ENCODE measurements around the gene STK11IP.

Gene STK11IP

DNA sequence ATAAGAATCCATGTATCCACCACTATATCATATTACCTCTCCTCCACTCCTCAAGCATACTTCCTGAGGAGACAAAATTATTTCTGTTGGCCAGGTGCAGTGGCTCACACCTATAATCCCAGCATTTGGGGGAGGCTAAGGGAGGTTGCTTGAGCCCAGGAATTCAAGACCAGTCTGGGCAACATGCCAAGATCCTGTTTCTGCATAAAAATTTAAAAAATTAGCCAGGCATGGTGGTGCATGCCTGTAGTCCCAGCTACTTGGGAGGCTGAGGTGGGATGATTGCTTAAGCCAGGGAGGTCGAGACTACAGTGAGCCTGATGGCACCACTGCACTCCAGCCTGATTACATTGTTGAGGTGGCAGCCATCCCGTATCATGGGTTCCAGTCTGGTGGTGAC is 16.3 kb upstream of the STK11IP start:
- no peak for DNase-seq (ENCODE audit: low spot score)

DNA sequence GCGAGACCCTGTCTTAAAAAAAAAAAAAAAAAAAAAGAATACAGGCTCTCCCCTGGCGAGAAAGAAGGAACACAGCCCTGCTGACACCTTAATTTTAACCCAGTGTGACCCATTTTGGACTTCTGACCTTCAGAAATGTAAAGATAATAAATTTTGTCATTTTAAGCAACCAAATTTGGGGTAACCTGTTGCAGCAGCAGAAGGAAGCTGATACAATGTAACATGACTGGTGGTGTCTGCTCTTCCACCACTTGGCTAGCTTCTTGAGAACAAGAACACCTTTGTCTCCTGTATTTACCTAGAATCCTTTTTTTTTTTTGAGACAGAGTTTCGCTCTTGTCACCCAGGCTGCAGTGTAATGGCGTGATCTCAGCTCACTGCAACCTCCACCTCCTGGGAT is 6.6 kb upstream of the STK11IP start:
- no peak for DNase-seq (ENCODE audit: low spot score)

DNA sequence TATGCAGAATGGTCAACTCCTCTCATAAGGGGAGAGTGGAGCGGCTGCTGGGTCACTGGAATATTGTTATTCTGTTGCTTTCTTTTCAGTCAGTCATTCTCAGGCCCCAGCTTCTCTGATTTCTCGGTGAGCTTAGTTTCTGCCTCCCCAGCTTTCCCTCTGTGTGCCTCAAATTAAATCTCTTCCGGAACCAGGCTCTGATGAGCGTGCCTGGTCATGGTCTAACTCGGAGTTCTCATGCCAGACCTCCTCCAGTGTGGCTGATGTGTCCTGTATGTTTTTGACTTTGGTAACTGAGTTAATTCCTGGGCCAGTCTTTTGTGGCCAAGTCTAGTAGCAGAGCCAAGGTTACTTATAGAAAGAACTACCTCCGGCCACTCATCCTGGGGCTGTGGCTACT is 4.9 kb upstream of the STK11IP start:
- peak; percentile 37 for DNase-seq (ENCODE audit: low spot score)

DNA sequence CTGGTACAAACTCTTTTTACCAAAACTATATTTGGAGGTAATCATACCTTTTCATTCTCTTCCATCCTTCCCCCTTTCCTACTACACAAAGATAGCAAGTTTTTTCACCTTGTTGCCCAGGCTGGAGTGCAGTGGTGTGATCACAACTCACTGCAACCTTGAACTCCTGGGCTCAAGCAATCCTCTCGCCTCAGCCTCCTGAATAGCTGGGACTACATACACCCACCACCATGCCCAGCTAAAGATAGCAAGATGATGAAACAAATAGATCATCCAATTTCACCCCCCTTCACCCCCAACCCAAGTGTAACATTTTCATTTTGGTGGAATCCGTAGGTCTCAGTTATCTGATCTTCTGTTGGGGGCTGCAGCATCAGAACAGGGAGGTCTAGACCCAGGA is 4.5 kb upstream of the STK11IP start:
- no peak for DNase-seq (ENCODE audit: low spot score)

DNA sequence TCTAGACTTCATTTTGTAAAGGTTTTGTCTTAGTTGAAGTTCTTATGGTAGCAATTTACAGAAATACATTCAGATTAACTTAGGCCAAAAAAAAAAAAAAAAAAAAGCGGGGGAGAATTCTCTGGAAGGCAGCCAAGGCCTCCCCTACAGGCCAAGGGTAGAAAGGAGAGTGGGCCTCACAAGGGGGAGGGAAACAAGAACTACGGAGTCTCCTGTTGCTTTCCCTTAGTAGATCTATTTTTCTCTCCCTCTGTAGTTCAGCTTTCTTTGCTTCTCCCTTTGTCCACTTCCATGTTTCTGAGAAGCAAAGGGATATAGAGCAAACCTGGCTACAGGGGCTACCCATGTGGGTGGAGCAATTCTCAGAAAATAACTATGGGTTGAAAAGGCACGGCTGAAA is 2.4 kb upstream of the STK11IP start:
- no peak for DNase-seq (ENCODE audit: low spot score)

DNA sequence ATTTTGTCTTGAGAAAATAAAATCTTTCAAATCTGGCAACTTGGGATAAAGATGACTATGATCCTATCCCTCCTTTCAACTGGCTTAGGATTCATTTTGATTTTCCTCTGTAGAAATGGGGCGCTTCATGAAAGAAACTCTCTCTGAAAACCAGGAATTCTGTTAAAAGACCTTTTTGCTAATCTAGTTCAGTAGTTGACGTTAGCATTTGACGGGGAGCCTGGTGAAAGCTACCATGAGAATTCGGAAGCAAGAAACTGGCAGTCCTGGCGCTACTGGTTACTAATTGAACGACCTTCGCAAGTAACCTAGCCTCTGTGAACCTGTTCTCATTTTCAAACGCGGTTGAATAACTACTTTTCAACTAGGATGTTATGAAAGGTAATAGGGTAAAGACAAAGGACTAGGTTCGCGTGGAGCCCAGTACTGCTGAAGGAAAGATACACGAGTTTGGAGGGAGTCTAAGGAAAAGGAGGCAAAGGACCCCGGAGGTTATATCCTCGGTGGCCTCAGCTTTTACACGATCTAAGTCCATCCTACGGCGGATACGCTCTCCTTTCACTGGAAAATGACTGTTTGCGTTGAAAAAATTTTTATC is 604 bp upstream of the STK11IP start:
- no peak for DNase-seq (ENCODE audit: low spot score)

DNA sequence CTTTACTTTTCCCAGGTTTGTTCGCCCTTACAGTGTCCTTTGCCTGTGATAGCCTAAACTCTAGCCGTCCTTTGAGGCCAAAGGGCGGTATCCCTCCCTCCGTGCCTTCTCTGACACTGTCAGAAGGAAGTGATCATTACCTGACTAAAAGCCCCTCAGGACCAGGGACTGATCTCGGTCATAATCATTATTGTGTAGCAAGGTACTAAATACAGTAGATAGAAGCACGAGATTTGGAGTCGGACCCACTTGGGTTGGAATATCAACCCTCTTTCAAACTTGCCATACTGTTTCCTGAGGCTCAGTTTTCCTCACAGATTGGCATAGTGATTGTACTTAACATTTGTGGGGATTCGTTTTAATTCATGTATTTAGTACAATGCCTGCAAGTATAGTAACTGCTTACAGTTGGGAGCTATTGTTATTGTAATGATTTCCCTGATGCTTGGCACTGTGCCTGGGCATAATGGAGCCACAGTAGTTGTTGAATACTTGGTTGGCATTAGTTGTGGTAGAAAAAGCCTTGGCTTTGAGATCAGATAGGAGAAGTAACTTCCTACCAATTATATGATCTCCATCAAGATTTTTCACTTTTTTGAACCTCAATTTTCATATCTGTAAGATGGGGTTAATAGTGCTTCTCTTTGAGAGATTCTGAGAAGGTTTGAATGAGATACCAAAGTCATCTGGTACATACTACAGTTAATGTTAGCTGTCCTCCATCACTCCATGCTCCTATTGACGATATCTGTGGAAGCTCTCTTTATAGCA is 836 bp downstream of the STK11IP start:
- no peak for DNase-seq (ENCODE audit: low spot score)

DNA sequence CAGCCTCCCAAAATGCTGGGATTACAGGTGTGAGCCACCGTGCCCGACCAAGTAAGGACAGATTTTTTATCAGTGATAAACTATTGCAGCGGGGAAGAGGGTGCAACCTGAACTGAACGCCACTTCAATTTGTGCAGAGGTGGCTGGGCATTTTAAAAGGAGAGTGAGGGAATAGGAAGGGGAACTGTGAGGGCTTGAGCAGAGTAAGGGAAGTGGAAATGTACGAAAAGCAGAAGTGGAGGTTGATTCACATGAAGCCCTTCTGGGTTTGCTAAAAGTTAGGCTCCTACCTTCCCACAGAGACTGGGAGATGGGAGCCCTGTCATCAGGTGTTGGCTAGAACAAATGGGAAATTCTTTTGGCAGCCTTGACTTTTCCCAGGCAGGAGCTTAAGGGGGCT is 6.1 kb downstream of the STK11IP start:
- no peak for DNase-seq (ENCODE audit: low spot score)

DNA sequence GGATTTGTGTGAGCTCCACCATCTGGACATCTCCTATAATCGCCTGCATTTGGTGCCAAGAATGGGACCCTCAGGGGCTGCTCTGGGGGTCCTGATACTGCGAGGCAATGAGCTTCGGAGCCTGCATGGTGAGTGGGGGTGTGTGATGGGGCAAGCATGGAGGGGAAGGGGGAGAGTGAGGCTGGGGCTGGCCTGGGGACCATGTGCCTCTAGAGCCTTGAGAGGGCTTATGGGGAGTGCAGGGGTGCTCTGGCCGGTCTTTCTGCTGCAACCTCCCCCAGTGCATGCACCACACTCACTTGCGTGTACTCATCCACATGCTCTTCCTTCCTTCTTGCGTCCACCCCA is 7.9 kb downstream of the STK11IP start:
- no peak for DNase-seq (ENCODE audit: low spot score)

DNA sequence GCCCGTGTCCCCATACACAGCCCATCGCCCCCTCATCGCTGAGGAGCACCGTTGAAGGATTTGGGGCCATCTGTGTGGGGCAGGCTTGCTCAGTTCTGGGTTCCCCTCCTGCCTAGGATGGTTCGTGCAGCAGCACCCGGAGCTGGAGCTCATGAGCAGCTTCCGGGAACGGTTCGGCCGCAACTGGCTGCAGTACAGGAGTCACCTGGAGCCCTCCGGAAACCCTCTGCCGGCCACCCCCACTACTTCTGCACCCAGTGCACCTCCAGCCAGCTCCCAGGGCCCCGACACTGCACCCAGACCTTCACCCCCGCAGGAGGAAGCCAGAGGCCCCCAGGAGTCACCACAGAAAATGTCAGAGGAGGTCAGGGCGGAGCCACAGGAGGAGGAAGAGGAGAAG is 10.3 kb downstream of the STK11IP start:
- DNase-seq (ENCODE audit: low spot score), result no peak

DNA sequence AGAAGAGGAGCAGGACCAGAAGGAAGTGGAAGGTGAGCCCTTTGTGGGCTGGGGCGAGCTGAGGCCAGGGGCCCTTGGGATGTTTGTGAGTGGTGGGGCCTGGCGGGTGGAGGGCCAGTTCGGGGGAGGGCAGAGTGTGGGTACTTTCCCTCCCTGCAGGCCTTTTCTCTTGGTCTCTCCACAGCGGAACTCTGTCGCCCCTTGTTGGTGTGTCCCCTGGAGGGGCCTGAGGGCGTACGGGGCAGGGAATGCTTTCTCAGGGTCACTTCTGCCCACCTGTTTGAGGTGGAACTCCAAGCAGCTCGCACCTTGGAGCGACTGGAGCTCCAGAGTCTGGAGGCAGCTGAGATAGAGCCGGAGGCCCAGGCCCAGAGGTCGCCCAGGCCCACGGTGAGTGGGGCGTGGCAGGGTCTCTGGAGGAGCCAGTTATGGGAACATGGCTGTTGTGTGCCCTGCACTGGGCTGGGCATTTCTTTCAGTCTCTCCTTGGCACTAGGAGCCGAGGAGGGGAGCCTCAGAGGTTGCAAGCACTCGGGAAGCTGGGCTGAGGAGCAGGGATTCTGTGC is 10.8 kb downstream of the STK11IP start:
- DNase-seq (ENCODE audit: low spot score), result no peak

DNA sequence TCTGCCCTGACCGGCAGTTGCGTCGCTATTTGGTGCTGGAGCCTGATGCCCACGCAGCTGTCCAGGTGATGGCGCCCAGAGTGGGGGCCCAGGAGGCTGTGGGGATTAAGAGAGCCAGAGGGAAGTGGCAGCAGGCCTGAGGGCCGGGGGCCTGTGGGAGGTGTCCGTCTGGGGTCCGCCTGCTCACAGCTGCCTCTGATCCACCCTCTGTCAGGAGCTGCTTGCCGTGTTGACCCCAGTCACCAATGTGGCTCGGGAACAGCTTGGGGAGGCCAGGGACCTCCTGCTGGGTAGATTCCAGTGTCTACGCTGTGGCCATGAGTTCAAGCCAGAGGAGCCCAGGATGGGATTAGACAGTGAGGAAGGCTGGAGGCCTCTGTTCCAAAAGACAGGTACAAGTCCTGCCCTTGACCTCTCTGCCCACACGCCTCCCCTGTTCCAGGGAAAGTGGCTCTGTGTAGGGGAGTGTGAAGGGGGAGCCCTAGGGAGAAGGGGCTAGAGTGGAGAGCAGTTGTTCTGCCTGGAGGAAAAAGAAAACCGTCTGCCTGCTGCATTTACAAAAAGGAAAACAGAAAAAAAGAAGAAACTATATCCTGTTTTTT is 11.6 kb downstream of the STK11IP start:
- DNase-seq (ENCODE audit: low spot score), result no peak

DNA sequence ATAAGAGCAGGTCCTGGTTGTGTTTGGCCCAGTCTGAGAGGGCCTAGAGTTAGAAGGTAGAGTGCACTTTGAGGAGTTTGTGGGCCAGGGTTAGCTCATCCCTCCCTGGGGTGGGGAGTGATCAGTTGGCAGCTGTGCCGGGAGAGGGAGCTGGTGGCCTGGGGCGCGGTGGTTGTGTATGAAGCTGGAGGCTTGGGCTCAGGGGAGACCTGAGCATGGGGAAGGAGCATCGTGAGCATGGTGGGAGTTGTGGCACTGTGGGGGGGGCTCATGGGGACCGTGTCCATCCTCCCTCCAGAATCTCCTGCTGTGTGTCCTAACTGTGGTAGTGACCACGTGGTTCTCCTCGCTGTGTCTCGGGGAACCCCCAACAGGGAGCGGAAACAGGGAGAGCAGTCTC is 13.6 kb downstream of the STK11IP start:
- DNase-seq (ENCODE audit: low spot score), result no peak

DNA sequence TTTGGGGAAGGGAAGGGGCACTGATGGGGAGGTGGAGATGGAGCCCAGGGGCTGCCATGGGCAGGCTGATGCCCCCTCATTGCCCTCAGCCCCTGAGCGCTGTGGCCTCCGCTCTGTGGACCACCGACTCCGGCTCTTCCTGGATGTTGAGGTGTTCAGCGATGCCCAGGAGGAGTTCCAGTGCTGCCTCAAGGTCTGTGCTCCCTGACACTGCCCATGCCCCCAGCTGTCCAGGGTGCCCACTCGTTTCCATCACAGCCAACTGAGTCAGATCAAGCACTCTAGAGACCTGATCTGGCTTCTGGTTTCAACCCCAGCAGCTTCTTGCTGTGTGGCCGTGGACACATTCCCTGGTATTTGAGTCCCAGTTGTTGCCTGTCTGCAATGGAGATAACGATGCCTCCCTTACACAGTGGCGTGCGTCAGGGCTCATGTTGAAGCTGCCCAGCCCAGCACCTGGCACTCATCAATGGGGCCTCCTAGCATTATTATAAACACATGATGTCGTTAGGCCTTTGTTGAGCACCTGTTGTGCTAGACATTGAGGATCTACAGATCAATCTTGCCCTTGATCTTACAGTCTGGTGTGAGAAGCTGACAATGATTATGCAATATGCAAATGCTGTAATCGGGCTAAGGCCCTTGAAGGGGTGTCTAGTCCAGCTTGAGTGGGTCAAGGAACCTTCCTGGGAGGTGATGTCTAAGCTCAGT is 14.4 kb downstream of the STK11IP start:
- DNase-seq (ENCODE audit: low spot score), result no peak

DNA sequence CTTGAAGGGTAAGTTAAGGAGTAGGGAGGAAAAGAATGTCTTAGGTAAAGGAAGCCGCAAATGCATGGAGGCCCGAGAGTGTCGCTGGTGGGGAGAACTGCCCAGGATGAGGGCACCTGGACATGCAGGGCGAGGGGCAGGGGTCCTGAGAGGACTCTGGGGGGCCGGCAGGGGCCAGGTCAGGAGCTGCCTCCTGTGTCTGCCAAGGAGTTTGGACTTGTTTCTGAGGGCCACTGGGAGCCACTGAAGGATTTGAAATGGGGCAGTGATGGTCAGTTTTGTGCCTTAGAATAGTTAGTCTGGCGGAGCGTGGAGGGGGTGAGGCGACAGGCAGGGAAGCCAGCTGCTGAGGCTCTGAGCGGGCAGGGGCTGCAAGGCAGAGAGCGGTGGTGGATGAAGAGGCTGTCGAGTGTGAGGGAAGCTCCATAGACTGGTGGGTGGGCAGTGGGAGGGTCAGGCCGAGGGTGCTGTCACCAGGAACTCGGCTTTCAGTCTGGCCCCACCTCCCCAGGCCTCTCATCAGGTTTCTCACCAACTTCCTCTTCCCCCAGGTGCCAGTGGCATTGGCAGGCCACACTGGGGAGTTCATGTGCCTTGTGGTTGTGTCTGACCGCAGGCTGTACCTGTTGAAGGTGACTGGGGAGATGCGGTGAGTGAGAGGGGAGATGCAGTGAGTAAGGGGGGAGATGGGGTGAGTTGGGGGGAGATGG is 15.1 kb downstream of the STK11IP start:
- no peak for DNase-seq (ENCODE audit: low spot score)

DNA sequence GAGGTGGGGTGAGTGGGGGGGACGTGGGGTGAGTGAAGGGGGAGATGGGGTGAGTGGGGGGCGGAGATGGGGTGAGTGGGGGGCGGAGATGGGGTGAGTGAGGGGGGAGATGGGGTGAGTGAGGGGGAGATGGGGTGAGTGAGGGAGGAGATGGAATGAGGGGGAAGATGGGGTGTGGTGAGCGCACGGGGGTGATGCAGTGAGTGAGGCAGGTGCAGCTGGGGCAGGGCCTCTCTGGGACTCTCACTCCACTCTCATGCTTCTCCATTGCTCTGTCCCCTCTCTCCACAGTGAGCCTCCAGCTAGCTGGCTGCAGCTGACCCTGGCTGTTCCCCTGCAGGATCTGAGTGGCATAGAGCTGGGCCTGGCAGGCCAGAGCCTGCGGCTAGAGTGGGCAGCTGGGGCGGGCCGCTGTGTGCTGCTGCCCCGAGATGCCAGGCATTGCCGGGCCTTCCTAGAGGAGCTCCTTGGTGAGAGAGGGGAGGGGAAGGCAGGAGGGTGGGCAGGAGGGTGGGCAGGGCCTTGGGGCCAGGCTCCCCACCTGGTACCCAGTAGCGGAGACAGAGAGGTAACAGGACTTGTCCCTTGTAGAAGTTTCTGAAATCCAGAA is 15.9 kb downstream of the STK11IP start:
- no peak for DNase-seq (ENCODE audit: low spot score)

DNA sequence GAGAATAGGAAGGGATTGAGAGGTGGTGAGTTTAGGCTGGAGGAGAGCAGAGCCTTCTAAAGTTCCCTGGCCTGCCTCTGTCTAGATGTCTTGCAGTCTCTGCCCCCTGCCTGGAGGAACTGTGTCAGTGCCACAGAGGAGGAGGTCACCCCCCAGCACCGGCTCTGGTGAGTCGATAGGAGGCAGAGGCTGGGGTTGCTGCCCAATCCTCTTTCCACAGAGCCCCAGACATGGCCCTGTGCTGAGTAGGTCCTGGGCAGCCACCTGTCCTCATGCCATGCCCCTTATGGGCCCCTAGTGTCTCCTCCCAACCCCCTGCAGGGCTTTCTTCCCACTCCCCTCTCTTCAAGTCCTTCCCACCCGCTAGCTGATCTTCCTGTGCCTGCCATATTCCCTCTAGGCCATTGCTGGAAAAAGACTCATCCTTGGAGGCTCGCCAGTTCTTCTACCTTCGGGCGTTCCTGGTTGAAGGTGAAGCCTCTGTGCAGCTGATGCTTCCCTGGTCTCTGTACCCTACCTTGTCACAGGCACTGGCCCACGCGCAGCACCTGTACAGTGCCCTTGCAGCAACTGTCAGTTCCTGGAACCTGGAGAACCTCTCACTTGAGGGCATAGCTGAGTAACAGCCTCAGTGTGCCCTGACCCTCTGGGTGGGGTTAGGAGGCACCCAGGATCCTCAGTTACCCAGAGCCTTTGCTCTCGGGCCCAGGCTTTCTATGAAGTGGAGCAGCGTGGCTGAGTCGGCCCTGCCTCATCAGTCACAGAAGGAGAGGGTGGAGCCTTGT is 16.6 kb downstream of the STK11IP start:
- DNase-seq (ENCODE audit: low spot score), result no peak

DNA sequence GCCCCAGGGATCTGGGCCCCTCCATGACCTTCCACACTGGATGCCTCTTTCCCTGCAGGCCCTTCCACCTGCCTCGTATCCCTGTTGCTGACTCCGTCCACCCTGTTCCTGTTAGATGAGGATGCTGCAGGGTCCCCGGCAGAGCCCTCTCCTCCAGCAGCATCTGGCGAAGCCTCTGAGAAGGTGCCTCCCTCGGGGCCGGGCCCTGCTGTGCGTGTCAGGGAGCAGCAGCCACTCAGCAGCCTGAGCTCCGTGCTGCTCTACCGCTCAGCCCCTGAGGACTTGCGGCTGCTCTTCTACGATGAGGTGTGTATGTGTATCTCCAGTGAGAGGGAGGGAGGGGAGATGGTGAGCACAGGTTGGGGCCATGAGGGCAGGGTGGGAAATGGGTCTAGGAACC is 17.4 kb downstream of the STK11IP start:
- no peak for DNase-seq (ENCODE audit: low spot score)

DNA sequence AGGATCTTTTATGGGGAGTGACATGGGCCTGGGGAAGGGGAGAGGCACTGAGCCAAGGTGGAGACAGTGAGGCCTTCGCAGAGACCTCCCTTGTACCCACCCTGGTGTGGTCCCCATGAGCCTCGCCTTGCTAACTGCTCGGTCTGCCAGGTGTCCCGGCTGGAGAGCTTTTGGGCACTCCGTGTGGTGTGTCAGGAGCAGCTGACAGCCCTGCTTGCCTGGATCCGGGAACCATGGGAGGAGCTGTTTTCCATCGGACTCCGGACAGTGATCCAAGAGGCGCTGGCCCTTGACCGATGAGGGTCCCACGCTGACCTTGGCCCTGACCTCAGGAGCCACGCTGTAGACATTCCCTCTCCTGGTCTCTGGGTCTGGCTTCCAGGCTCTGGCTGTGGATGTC is 18.2 kb downstream of the STK11IP start:
- no peak for DNase-seq (ENCODE audit: low spot score)

DNA sequence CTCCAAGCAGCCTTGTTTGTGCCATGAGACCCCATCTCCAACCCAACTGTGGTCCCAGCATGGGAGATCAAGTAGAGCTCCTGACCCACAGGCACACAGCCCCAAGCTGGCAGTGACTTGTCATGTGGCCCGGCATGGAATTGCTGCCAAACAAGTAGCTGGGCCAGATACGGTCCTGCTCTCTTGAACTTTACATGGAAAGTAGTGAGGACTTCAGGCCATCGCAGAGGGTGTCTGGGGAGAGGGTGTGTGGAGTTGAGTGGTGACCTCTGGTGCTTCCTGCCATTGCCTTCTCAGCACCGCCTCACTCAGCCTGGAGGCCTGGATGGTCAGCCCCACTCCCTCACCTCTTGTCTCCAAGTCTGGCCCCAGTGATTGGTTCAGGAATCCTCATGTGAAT is 18.9 kb downstream of the STK11IP start:
- DNase-seq (ENCODE audit: low spot score), result no peak

DNA sequence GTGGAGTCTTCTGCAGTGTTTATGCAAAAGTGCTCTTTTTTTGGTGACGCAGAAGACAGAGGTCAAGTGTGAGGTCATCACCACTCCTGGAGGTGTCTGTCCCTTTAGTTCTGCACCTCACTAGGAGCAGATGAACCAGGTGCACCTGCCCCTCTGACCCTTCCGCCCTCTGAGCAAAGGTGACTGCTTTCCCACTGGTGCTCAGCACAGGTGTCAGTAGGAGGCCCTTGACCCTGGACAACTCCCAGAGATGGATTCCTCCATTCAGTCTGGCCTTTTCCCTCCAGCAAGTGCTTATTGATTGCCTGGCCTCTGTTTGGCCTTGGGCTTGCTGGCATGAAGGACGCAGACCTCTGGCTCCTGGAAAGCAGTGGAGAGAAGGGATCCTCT is 21.1 kb downstream of the STK11IP start:
- no peak for DNase-seq (ENCODE audit: low spot score)
